ENCODE measurements around the gene CYP1A2.
A peak's percentile ranks its signal among the peaks of the same experiment; 100 is the strongest.

The CYP1A2 gene

GRCh38 chr15:74742422-74742821 lies 6.2 kb upstream of the CYP1A2 start:
- no peak for DNase-seq (ENCODE audit: low read depth)

DNA sequence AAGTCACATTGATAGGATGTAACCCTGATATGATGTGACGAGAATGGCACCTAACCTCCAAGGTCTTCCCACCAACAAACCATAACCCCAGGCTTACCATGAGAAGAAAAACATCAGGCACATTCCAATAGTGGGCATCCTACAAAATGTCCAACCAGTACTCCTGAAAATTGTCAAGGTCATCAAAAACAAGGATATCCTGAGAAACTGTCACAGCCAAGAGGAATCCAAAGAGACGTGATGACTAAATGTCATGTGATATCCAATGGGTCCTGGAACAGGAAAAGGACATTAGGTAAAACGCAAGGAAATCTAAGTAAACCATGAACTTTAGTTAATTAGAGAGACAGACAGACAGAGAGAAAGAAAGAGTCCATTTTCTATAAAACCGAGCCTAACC lies 2.3 kb upstream of the CYP1A2 start:
- no peak for DNase-seq (ENCODE audit: low read depth)

DNA sequence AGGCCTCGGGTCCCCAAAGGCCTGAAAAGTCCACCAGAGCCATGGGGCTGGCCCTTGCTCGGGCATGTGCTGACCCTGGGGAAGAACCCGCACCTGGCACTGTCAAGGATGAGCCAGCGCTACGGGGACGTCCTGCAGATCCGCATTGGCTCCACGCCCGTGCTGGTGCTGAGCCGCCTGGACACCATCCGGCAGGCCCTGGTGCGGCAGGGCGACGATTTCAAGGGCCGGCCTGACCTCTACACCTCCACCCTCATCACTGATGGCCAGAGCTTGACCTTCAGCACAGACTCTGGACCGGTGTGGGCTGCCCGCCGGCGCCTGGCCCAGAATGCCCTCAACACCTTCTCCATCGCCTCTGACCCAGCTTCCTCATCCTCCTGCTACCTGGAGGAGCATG lies 1.2 kb downstream of the CYP1A2 start:
- DNase-seq (ENCODE audit: low read depth): no peak

DNA sequence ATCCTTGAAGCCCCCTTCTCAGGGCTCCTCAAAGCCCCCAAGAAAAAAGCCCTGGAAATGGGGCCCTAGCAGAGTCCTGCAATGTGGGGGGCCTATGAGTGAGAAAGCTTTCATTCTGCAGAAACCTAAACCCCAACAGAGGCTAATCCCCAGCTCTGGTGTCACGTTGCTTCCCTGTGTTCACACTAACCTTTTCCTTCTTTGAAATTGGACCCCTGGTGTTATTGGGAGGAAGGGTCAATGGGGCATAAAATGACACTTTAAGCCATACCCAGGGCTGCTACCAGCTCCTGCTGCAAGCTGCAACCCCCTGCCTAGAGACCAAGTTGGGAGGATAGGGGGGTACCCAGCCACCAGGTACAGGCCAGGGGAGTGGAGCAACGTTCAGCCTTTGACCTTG lies 2.1 kb downstream of the CYP1A2 start:
- no peak for DNase-seq (ENCODE audit: low read depth)

DNA sequence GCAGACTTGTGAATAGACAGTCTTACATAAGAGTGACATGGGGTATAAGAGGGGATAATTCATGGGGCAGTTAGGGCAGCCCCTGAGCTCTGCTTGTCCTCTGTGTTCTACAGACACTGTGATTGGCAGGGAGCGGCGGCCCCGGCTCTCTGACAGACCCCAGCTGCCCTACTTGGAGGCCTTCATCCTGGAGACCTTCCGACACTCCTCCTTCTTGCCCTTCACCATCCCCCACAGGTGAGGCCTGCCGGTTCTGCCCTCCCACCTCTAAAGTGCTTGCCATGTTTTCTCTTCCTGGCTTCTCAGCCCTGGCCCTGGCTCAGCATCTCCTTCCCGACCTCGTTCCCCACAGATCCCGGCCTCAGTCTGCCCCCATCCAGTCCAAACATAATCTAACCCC lies 3.4 kb downstream of the CYP1A2 start:
- DNase-seq (ENCODE audit: low read depth): no peak

- DNase-seq (ENCODE audit: low read depth): no peak
Observed at GRCh38 chr15:74752531-74752930, 3.9 kb downstream of the CYP1A2 start.

- no peak for DNase-seq (ENCODE audit: low read depth)
Observed at GRCh38 chr15:74754593-74755215, 6.1 kb downstream of the CYP1A2 start.

- no peak for DNase-seq (ENCODE audit: low read depth)
Observed at GRCh38 chr15:74758736-74759135, 10.1 kb downstream of the CYP1A2 start.

DNA sequence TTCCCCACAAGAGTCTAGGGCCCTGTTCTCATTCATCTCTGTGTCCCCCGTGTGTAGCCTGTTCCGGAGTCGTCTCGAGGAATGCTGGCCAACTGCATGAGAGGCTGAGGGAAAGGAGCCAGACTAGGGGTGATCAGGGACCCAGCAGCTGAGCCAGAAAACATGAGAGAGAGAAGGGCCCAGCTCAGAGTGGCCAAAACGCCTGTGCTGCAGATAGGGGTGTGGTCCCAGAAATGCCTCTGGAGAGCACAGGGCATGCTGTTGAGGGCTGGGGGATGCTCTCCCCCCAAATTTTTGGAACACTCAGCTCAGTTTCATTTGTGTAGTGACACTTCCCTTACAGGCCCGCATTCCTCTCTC lies 14.1 kb downstream of the CYP1A2 start:
- DNase-seq (ENCODE audit: low read depth): no peak

- DNase-seq (ENCODE audit: low read depth): no peak
Observed at GRCh38 chr15:74763416-74763815, 14.8 kb downstream of the CYP1A2 start.

GRCh38 chr15:74767167-74768098 lies 18.8 kb downstream of the CYP1A2 start:
- no peak for DNase-seq (ENCODE audit: low read depth)

DNA sequence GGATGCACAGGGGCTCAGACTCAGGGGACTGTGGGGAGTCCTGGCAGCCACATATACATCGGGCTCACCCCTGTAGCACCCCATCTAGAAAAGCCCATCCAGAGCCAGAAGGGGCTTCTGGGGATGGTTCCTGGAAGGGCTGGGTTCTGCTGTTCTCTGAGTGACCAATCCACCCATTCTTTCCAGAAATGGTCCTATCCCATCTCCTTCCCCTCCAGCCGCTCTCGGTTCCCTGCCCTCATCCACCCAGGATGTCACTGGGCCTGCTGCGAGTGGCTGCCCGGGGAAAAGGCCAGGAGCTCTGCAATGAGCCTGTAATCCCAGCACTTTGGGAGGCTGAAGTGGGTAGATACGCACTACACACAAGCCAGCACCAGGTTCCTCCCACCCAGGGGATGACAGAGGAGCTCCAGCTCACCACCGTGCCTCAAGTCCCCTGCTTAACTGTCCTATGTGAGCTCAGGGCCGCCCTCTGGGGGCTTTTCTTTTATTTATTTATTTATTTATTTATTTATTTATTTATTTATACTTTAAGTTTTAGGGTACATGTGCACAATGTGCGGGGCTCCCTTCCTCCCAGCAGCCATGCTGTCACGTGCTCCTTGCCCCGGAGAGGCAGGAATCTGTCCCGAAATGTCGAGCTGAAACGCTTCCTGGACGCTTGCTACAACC lies 19.6 kb downstream of the CYP1A2 start:
- DNase-seq (ENCODE audit: low read depth): no peak

DNA sequence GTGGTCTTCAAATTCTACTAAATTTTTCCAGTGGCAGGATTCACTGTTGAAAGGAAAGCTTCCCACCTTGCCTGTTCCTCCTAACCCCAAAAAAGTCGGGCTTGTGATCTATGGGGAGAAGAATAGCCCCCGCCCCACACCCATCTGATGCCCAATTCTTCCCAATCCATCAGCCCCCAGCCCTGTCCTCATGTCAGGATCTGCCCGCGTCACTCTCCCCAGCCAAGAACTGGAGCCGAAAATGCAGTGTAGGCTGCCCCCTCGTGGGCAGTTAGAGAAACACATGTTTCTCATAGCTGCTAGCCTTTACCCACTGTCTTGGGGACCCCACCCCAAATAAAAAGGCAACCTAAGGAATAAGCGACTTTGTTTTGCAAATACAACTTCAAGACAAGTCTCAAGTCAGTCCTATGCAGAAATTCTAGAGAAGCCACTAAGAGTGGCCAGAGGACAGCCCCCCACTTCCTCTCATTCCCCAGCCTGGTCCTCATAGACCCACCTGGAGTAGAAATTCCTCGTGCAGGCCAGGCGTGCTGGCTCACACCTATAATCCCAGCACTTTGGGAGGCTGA lies 20.2 kb downstream of the CYP1A2 start:
- peak; percentile 54 for DNase-seq (ENCODE audit: low read depth)

GRCh38 chr15:74769463-74770025 lies 20.9 kb downstream of the CYP1A2 start:
- DNase-seq (ENCODE audit: low read depth): no peak

DNA sequence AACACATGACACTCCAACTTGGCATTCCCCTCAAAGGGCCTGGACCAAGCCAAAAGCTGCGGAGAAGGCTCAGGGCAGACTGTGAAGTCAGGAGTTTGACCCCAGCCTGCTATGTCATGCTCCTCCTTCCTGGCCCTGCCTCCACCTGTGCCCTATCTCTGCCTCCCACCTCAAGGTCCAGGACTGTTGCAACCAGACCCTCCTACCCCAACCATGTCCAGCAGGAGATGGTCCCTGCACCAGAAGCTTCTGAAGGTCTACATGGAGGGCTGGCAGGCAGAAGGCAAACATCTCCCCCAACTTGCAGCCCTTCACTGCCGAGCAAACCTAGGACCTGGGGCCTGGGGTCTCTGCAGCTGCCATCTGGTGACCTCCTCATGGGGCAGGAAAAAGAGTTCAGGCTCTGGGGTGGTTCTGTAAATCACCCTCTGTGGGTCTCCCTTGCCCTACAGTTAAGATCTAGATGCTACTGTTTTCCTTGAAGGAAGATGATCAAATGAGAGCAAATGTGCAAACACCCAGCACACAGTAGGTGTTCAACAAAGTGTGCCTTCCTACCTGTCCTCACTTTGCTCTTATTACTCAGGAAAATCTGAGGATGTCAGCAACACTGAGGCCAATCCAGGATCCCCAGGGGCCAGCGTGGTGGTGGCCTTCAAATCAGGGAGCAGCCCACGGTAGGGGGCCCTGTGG lies 21.7 kb downstream of the CYP1A2 start:
- no peak for DNase-seq (ENCODE audit: low read depth)

DNA sequence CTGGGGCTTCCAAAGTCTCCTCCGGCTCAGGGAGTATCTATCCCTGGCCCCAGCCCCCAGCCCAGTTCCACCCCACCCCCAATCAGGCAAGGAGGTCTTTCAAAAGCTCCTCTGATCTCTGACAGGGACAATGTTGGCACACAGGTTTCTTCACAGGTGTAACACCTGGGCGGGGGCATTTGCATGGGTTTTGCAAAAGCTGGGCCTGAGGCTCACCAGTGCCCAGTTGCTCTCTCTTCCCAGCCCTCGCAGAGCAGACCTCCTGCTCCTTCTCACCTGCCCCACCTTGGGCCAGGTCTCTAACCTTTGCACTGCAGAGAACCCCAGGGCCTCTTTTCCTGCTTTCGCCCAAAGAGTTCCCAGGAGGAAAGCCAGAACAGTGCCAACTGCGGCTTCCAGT lies 24.7 kb downstream of the CYP1A2 start:
- DNase-seq (ENCODE audit: low read depth): no peak

- no peak for DNase-seq (ENCODE audit: low read depth)
Observed at GRCh38 chr15:74773731-74774252, 25.1 kb downstream of the CYP1A2 start.

- no peak for DNase-seq (ENCODE audit: low read depth)
Observed at GRCh38 chr15:74775132-74775562, 26.5 kb downstream of the CYP1A2 start.

- DNase-seq (ENCODE audit: low read depth): no peak
Observed at GRCh38 chr15:74775894-74776293, 27.2 kb downstream of the CYP1A2 start.

GRCh38 chr15:74776821-74777768 lies 28.4 kb downstream of the CYP1A2 start:
- DNase-seq (ENCODE audit: low read depth): no peak
